Measurements from ENCODE around the gene TWF2.

TWF2 gene

GRCh38 chr3:52237657-52238172 lies 1.2 kb downstream of the TWF2 start:
- no peak for TF ChIP-seq CTCF (IDR thresholded peaks at IDR 0.05; ENCODE audit: insufficient read depth, low read depth, low read length, missing control alignments)
- H3K4me3 ChIP-seq (ENCODE audit: low read length) = peak overlapping the region; percentile 68
- peak; percentile 78 for DNase-seq (ENCODE audit: low read depth)

GRCh38 chr3:52237006-52237656 lies 1.8 kb downstream of the TWF2 start:
- DNase-seq (ENCODE audit: low read depth) = no peak
- TF ChIP-seq CTCF (IDR thresholded peaks at IDR 0.05; ENCODE audit: insufficient read depth, low read depth, low read length, missing control alignments) = no peak

GRCh38 chr3:52236424-52236886 lies 2.5 kb downstream of the TWF2 start:
- no peak for TF ChIP-seq CTCF (IDR thresholded peaks at IDR 0.05; ENCODE audit: insufficient read depth, low read depth, low read length, missing control alignments)
- DNase-seq (ENCODE audit: low read depth) = no peak
- H3K4me3 ChIP-seq (ENCODE audit: low read length) = no peak overlapping the region

More at GRCh38 chr3:52237006-52237656, 1.8 kb downstream of the TWF2 start:
- H3K4me3 ChIP-seq (ENCODE audit: low read length) = no peak overlapping the region

GRCh38 chr3:52234516-52235447 lies 4.2 kb downstream of the TWF2 start:
- no peak overlapping the region for H3K4me3 ChIP-seq (ENCODE audit: low read length)
- TF ChIP-seq CTCF (IDR thresholded peaks at IDR 0.05; ENCODE audit: insufficient read depth, low read depth, low read length, missing control alignments) = no peak
- DNase-seq (ENCODE audit: low read depth) = no peak

GRCh38 chr3:52233968-52234367 lies 5.0 kb downstream of the TWF2 start:
- TF ChIP-seq CTCF (IDR thresholded peaks at IDR 0.05; ENCODE audit: insufficient read depth, low read depth, low read length, missing control alignments) = no peak
- no peak for DNase-seq (ENCODE audit: low read depth)
- no peak overlapping the region for H3K4me3 ChIP-seq (ENCODE audit: low read length)

- no peak for TF ChIP-seq CTCF (IDR thresholded peaks at IDR 0.05; ENCODE audit: insufficient read depth, low read depth, low read length, missing control alignments)
- no peak for DNase-seq (ENCODE audit: low read depth)
- H3K4me3 ChIP-seq (ENCODE audit: low read length) = no peak overlapping the region
Measured at GRCh38 chr3:52233108-52233591, 5.8 kb downstream of the TWF2 start.

All from epithelial cell of esophagus (primary cell).